K562 (cell line): ENCODE results near the gene PIGM. TPM values are rescaled to one million over a fixed set of nuclear protein-coding genes. Genes with fewer than 3 reads are reported as not detected.

Experiments
- CBFA2T3 ChIP-seq: fragments of 450-650 bp; IDR thresholded peaks from 2 replicates; pipeline ENCODE4 v1.6.1; 2017
- CGGBP1 ChIP-seq: fragments of 250-450 bp; sonication (Bioruptor Pico); IDR thresholded peaks from 2 replicates; pipeline ENCODE4 v1.9.0; 2021; ENCODE audit warnings: mild to moderate bottlenecking
- CSDE1 ChIP-seq, 2 experiments: fragments of 450-650 bp; IDR thresholded peaks; 2 replicates each; pipeline ENCODE4 v1.6.1; 2016; ENCODE audit warnings: mild to moderate bottlenecking in 1 of 2
- E2F1 ChIP-seq: sonication (generic); formaldehyde crosslinking; IDR thresholded peaks from 2 replicates; pipeline ENCODE4 v1.8.1; 2023; ENCODE audit warnings: mild to moderate bottlenecking, missing genetic modification reagents, moderate library complexity
- HMBOX1 ChIP-seq: sonication (generic); IDR thresholded peaks from 2 replicates; pipeline ENCODE4 v1.6.1; 2016
- HOXB6 ChIP-seq: fragments of 250-450 bp; sonication (Bioruptor Pico); IDR thresholded peaks from 2 replicates; pipeline ENCODE4 v1.5.1; 2022; ENCODE audit warnings: mild to moderate bottlenecking, borderline replicate concordance
- HSF4 ChIP-seq: fragments of 250-450 bp; sonication (Bioruptor Pico); IDR thresholded peaks from 2 replicates; pipeline ENCODE4 v2.1.2; 2022; ENCODE audit warnings: mild to moderate bottlenecking, moderate library complexity, borderline replicate concordance
- IFI16 ChIP-seq: fragments of 250-450 bp; sonication (Bioruptor Pico); IDR thresholded peaks from 2 replicates; pipeline ENCODE4 v2.1.2; 2022; ENCODE audit warnings: mild to moderate bottlenecking, inconsistent platforms
- KLF1 ChIP-seq: fragments of 450-650 bp; IDR thresholded peaks from 2 replicates; pipeline ENCODE4 v1.6.1; 2016; ENCODE audit warnings: missing genetic modification characterization, missing compliant biosample characterization
- PBX2 ChIP-seq, 2 experiments: IDR thresholded peaks in 1 of 2; conservative IDR thresholded peaks in 1 of 2; 2 replicates each; pipeline ENCODE4 v1.6.1; 2016; ENCODE audit warnings: low read depth in 2 of 2, mild to moderate bottlenecking in 1 of 2, missing compliant biosample characterization in 1 of 2, missing genetic modification characterization in 1 of 2, moderate library complexity in 1 of 2
- PREB ChIP-seq: sonication (generic); formaldehyde crosslinking; IDR thresholded peaks from 2 replicates; pipeline ENCODE4 v1.8.1; 2023; ENCODE audit warnings: mild to moderate bottlenecking, missing genetic modification reagents
- SAFB ChIP-seq: fragments of 200-400 bp; formaldehyde crosslinking; IDR thresholded peaks from 2 replicates; pipeline ENCODE4 v1.6.1; 2017; ENCODE audit warnings: low read depth, low read length, borderline replicate concordance
- SRSF3 ChIP-seq: fragments of 200-400 bp; formaldehyde crosslinking; IDR thresholded peaks from 2 replicates; pipeline ENCODE4 v1.6.1; 2016; ENCODE audit warnings: mild to moderate bottlenecking, low read length, moderate library complexity; ENCODE audit not compliant: insufficient read depth
- ZNF511 ChIP-seq: sonication (generic); formaldehyde crosslinking; IDR thresholded peaks from 2 replicates; pipeline ENCODE4 v1.8.0; 2022; ENCODE audit warnings: mild to moderate bottlenecking, missing genetic modification reagents
- polyA plus RNA-seq, 8 experiments: library from polyadenylated mRNA; depleted of rRNA in 4 of 8; stranded (reverse) in 5 of 8; unstranded in 3 of 8; fragments of >200 nt; fragmentation: Nextera tagmentation in 2 of 8; fragmentation: Illumina TruSeq in 1 of 8; extraction: Ambion mirVana in 2 of 8; extraction: Trizol in 1 of 8; gene quantifications; 2 replicates each; pipeline versions ENCODE4 v1.2.1 to v1.2.3, GENCODE V29; 2011 to 2014; ENCODE audit warnings: inconsistent platforms in 1 of 8, missing spikeins in 1 of 8
- total RNA-seq, 7 experiments: library from RNA; depleted of rRNA in 6 of 7; stranded (reverse); fragments of >200 nt in 6 of 7; fragmentation: Illumina TruSeq in 2 of 7; extraction: Trizol in 2 of 7; gene quantifications; 2 replicates each; pipeline versions ENCODE4 v1.2.1 to v1.2.3, GENCODE V29; 2011 to 2021; ENCODE audit warnings: low replicate concordance in 1 of 7

PIGM gene
- total and polyA plus RNA-seq, 9 of the 15 experiments (the other 6 are each of a cell fraction or from before 2014, with no cell fraction given), result 2.6 to 6.7 (median 4.3) TPM

- TF ChIP-seq SRSF3, result no peak
- TF ChIP-seq IFI16 (CRISPR knock-in tag), result no peak
- no peak for TF ChIP-seq PBX2 (CRISPR knock-in tag; IDR thresholded peaks at IDR 0.05; ENCODE audit: low read depth)
- TF ChIP-seq PBX2 (tag; conservative IDR thresholded peaks at IDR 0.05; ENCODE audit: low read depth), result 0 out of 2 replicates have a peak, but pooled peaks have one; percentile 22
- no peak for TF ChIP-seq E2F1 (CRISPR knock-in tag)
- no peak for TF ChIP-seq CSDE1 (IDR thresholded peaks at IDR 0.05)
- no peak for TF ChIP-seq CGGBP1 (CRISPR knock-in tag)
- 0 out of 2 replicates have a peak, but pooled peaks have one; percentile 4 for TF ChIP-seq HMBOX1
- no peak for TF ChIP-seq HSF4 (CRISPR knock-in tag)
- no peak for TF ChIP-seq KLF1 (tag)
- no peak for TF ChIP-seq HOXB6
- TF ChIP-seq PREB (CRISPR knock-in tag), result no peak
- TF ChIP-seq SAFB, result no peak
- TF ChIP-seq CBFA2T3, result 0 out of 2 replicates have a peak, but pooled peaks have one; percentile 4
- no peak for TF ChIP-seq ZNF511 (CRISPR knock-in tag)
- TF ChIP-seq, all 486 proteins: peak for 5
Observed at GRCh38 chr1:160022330-160023310, 9.2 kb downstream of the PIGM start (continued).
